HepG2 (cell line): Measurements from ENCODE around the gene GNG13. TPM values are rescaled to one million over a fixed set of nuclear protein-coding genes. Genes with fewer than 3 reads are reported as not detected.

Experiments used
- AGO1 ChIP-seq: fragments of 200-400 bp; formaldehyde crosslinking; IDR thresholded peaks from 2 replicates; pipeline ENCODE4 v1.6.1; 2017; ENCODE audit warnings: mild to moderate bottlenecking, low read depth, low read length, moderate library complexity; ENCODE audit not compliant: poor library complexity, severe bottlenecking
- ATRX ChIP-seq: sonication (generic); formaldehyde crosslinking; IDR thresholded peaks from 2 replicates; pipeline ENCODE4 v1.4.0; 2020; ENCODE audit warnings: missing genetic modification reagents, borderline replicate concordance
- FOSL2 ChIP-seq: sonication (generic); formaldehyde crosslinking; IDR thresholded peaks from 2 replicates; pipeline ENCODE4 v1.4.0; 2020; ENCODE audit warnings: missing genetic modification reagents
- GABPA ChIP-seq, 2 experiments: IDR thresholded peaks; 2 replicates each; pipeline ENCODE4 v1.6.1; 2011 to 2016; ENCODE audit warnings: low read depth in 2 of 2, low read length in 1 of 2, missing biosample characterization in 1 of 2, missing genetic modification characterization in 1 of 2
- HCFC1 ChIP-seq: fragments of 150-350 bp; IDR thresholded peaks from 2 replicates; pipeline ENCODE4 v1.6.1; 2014; ENCODE audit warnings: low read depth, low read length
- KDM3A ChIP-seq: IDR thresholded peaks from 2 replicates; pipeline ENCODE4 v1.6.1; 2018; ENCODE audit warnings: low read depth, missing compliant biosample characterization
- LCORL ChIP-seq, 2 experiments: fragments of 450-650 bp in 1 of 2; sonication (generic) in 1 of 2; formaldehyde crosslinking in 1 of 2; IDR thresholded peaks; 2 replicates each; pipeline versions ENCODE4 v1.5.0 to v1.6.1; 2017 to 2020; ENCODE audit warnings: antibody characterized with exemption in 1 of 2, missing genetic modification reagents in 1 of 2
- PATZ1 ChIP-seq: sonication (generic); formaldehyde crosslinking; IDR thresholded peaks from 2 replicates; pipeline ENCODE4 v1.4.0; 2020; ENCODE audit warnings: missing genetic modification reagents
- TCF12 ChIP-seq, 2 experiments: fragments of 450-650 bp in 1 of 2; sonication (generic) in 1 of 2; formaldehyde crosslinking in 1 of 2; IDR thresholded peaks; 2 replicates each; pipeline versions ENCODE4 v1.6.1 to v1.8.0; 2017 to 2022; ENCODE audit warnings: antibody characterized with exemption in 1 of 2, mild to moderate bottlenecking in 1 of 2, missing genetic modification reagents in 1 of 2, moderate library complexity in 1 of 2
- XRCC5 ChIP-seq: fragments of 200-400 bp; formaldehyde crosslinking; optimal IDR thresholded peaks from 2 replicates; pipeline ENCODE3; 2017; ENCODE audit warnings: mild to moderate bottlenecking, low read length
- ZBED4 ChIP-seq: sonication (generic); formaldehyde crosslinking; IDR thresholded peaks from 2 replicates; pipeline ENCODE4 v1.4.0; 2020; ENCODE audit warnings: missing genetic modification reagents, borderline replicate concordance
- ZBTB14 ChIP-seq: sonication (generic); formaldehyde crosslinking; IDR thresholded peaks from 2 replicates; pipeline ENCODE4 v1.4.0; 2020; ENCODE audit warnings: missing genetic modification reagents
- ZFX ChIP-seq: sonication (generic); formaldehyde crosslinking; IDR thresholded peaks from 2 replicates; pipeline ENCODE4 v1.4.0; 2020; ENCODE audit warnings: mild to moderate bottlenecking, low read depth, missing genetic modification reagents, moderate library complexity
- ZNF598 ChIP-seq: sonication (generic); formaldehyde crosslinking; IDR thresholded peaks from 2 replicates; pipeline ENCODE4 v1.5.1; 2020; ENCODE audit warnings: mild to moderate bottlenecking, missing genetic modification reagents, borderline replicate concordance
- ZNF746 ChIP-seq: sonication (generic); formaldehyde crosslinking; IDR thresholded peaks from 2 replicates; pipeline ENCODE4 v1.8.0; 2022; ENCODE audit warnings: mild to moderate bottlenecking, missing genetic modification reagents
- polyA plus RNA-seq, 8 experiments: library from polyadenylated mRNA; depleted of rRNA in 3 of 8; stranded (reverse) in 7 of 8; unstranded in 1 of 8; fragments of >200 nt; fragmentation: Illumina TruSeq in 4 of 8; extraction: Trizol in 4 of 8; gene quantifications; 2 replicates each; pipeline versions ENCODE4 v1.2.1 to v1.2.3, GENCODE V29; 2011 to 2016; ENCODE audit warnings: low read depth in 4 of 8, missing spikeins in 1 of 8, mixed read lengths in 1 of 8; ENCODE audit not compliant: insufficient read depth in 1 of 8
- total RNA-seq, 5 experiments: library from RNA; depleted of rRNA; stranded (reverse); fragments of >200 nt; fragmentation: Illumina TruSeq; extraction: Trizol; gene quantifications; 2 replicates each; pipeline ENCODE4 v1.2.3, GENCODE V29; 2016; ENCODE audit warnings: low read depth in 1 of 5

Gene GNG13
- total and polyA plus RNA-seq, 2 of the 13 experiments (the other 11 are each of a cell fraction or from before 2014, with no cell fraction given), result not detected

- TF ChIP-seq PATZ1 (CRISPR knock-in tag) (0 out of 2 replicates have a peak, but pooled peaks have one; percentile 26), LCORL (IDR thresholded peaks at IDR 0.05) (no peak), LCORL (CRISPR knock-in tag; IDR thresholded peaks at IDR 0.05) (no peak), XRCC5 (peak; percentile 38), ZBTB14 (CRISPR knock-in tag) (no peak), TCF12 (IDR thresholded peaks at IDR 0.05) (no peak), TCF12 (CRISPR knock-in tag; IDR thresholded peaks at IDR 0.05) (no peak), GABPA (IDR thresholded peaks at IDR 0.05; ENCODE audit: low read depth, low read length) (0 out of 2 replicates have a peak, but pooled peaks have one; percentile 19), GABPA (CRISPR knock-in tag; IDR thresholded peaks at IDR 0.05; ENCODE audit: low read depth) (no peak), KDM3A (CRISPR knock-in tag) (peak; percentile 83; the same call in 1 of the 2 replicates), AGO1 (no peak), FOSL2 (peak; percentile 36; the same call in 1 of the 2 replicates), HCFC1 (no peak), ZNF598 (CRISPR knock-in tag) (0 out of 2 replicates have a peak, but pooled peaks have one; percentile 22), ATRX (CRISPR knock-in tag) (no peak), ZNF746 (no peak), ZBED4 (0 out of 2 replicates have a peak, but pooled peaks have one; percentile 52), ZFX (CRISPR knock-in tag) (peak; percentile 64)
Measured at GRCh38 chr16:785563-786535, 14.7 kb downstream of the GNG13 start (continued).
